K562 (cell line): Measurements from ENCODE around the gene CNPY4. TPM values are rescaled to one million over a fixed set of nuclear protein-coding genes. Genes with fewer than 3 reads are reported as not detected.

Experiments used
- HEY1 ChIP-seq: fragments of 250-450 bp; sonication (Bioruptor Pico); IDR thresholded peaks from 2 replicates; pipeline ENCODE4 v1.5.0; 2020; ENCODE audit warnings: mild to moderate bottlenecking, moderate library complexity, borderline replicate concordance
- HNRNPK ChIP-seq: fragments of 200-400 bp; formaldehyde crosslinking; IDR thresholded peaks from one replicate; pipeline ENCODE4 v1.6.1; 2018; ENCODE audit warnings: mild to moderate bottlenecking, low read depth, low read length; ENCODE audit not compliant: poor library complexity, severe bottlenecking
- MCM2 ChIP-seq: fragments of 450-650 bp; IDR thresholded peaks from 2 replicates; pipeline ENCODE4 v1.6.1; 2017; ENCODE audit warnings: low read depth, mild to moderate bottlenecking
- PHF8 ChIP-seq: fragments of 200-600 bp; sonication (generic); IDR thresholded peaks from 2 replicates; pipeline ENCODE4 v1.6.1; 2012; ENCODE audit warnings: mixed run types, mild to moderate bottlenecking, inconsistent platforms, low read length, moderate library complexity, borderline replicate concordance
- POLR2A ChIP-seq: fragments of 450-650 bp; conservative IDR thresholded peaks from 2 replicates; pipeline ENCODE4 v1.6.1; 2016
- RBFOX2 ChIP-seq: fragments of 200-400 bp; formaldehyde crosslinking; IDR thresholded peaks from 2 replicates; pipeline ENCODE4 v1.6.1; 2017; ENCODE audit warnings: low read depth, mild to moderate bottlenecking, low read length, moderate library complexity
- RBM15 ChIP-seq: fragments of 200-400 bp; formaldehyde crosslinking; IDR thresholded peaks from 2 replicates; pipeline ENCODE4 v1.6.1; 2018; ENCODE audit warnings: mild to moderate bottlenecking, low read length, moderate library complexity; ENCODE audit not compliant: insufficient read depth
- RBM17 ChIP-seq: fragments of 200-400 bp; formaldehyde crosslinking; IDR thresholded peaks from 2 replicates; pipeline ENCODE4 v1.6.1; 2017; ENCODE audit warnings: low read depth, mild to moderate bottlenecking, low read length, borderline replicate concordance
- RNF2 ChIP-seq: sonication (generic); IDR thresholded peaks from 2 replicates; pipeline ENCODE4 v1.6.1; 2016
- SP1 ChIP-seq: sonication (generic); formaldehyde crosslinking; IDR thresholded peaks from 2 replicates; pipeline ENCODE4 v1.8.1; 2022; ENCODE audit warnings: mild to moderate bottlenecking, missing genetic modification reagents
- TCFL5 ChIP-seq: fragments of 250-450 bp; sonication (Bioruptor Pico); conservative IDR thresholded peaks from 2 replicates; pipeline ENCODE4 v1.6.1; 2021; ENCODE audit warnings: mild to moderate bottlenecking, moderate library complexity, matching md5 sums
- TGIF2 ChIP-seq: sonication (generic); formaldehyde crosslinking; IDR thresholded peaks from 2 replicates; pipeline ENCODE4 v1.8.1; 2022; ENCODE audit warnings: mild to moderate bottlenecking, missing genetic modification reagents, moderate library complexity
- ZFP1 ChIP-seq: fragments of 450-650 bp; formaldehyde crosslinking; IDR thresholded peaks from 2 replicates; pipeline ENCODE4 v1.4.0; 2020; ENCODE audit warnings: mild to moderate bottlenecking, mixed read lengths
- polyA plus RNA-seq, 8 experiments: library from polyadenylated mRNA; depleted of rRNA in 4 of 8; stranded (reverse) in 5 of 8; unstranded in 3 of 8; fragments of >200 nt; fragmentation: Nextera tagmentation in 2 of 8; fragmentation: Illumina TruSeq in 1 of 8; extraction: Ambion mirVana in 2 of 8; extraction: Trizol in 1 of 8; gene quantifications; 2 replicates each; pipeline versions ENCODE4 v1.2.1 to v1.2.3, GENCODE V29; 2011 to 2014; ENCODE audit warnings: inconsistent platforms in 1 of 8, missing spikeins in 1 of 8
- total RNA-seq, 7 experiments: library from RNA; depleted of rRNA in 6 of 7; stranded (reverse); fragments of >200 nt in 6 of 7; fragmentation: Illumina TruSeq in 2 of 7; extraction: Trizol in 2 of 7; gene quantifications; 2 replicates each; pipeline versions ENCODE4 v1.2.1 to v1.2.3, GENCODE V29; 2011 to 2021; ENCODE audit warnings: low replicate concordance in 1 of 7
- TF ChIP-seq, protein P1 (sequence below), 2 experiments: fragments of 450-650 bp; formaldehyde crosslinking in 1 of 2; IDR thresholded peaks; 2 replicates each; pipeline versions ENCODE4 v1.4.0 to v1.6.1; 2014 to 2020; ENCODE audit warnings: mild to moderate bottlenecking in 2 of 2, borderline replicate concordance in 1 of 2, low read depth in 1 of 2
- TF ChIP-seq, protein P2 (sequence below): sonication (generic); formaldehyde crosslinking; IDR thresholded peaks from 2 replicates; pipeline ENCODE4 v1.9.0; 2022; ENCODE audit warnings: mild to moderate bottlenecking, missing genetic modification reagents
- TF ChIP-seq, protein P3 (sequence below): fragments of 250-450 bp; sonication (Bioruptor Pico); IDR thresholded peaks from 2 replicates; pipeline ENCODE4 v1.8.0; 2022; ENCODE audit warnings: moderate library complexity, mild to moderate bottlenecking, inconsistent platforms

The CNPY4 gene
- total and polyA plus RNA-seq, 9 of the 15 experiments (the other 6 are each of a cell fraction or from before 2014, with no cell fraction given), result 1.9 to 11.2 (median 7.0) TPM

DNA sequence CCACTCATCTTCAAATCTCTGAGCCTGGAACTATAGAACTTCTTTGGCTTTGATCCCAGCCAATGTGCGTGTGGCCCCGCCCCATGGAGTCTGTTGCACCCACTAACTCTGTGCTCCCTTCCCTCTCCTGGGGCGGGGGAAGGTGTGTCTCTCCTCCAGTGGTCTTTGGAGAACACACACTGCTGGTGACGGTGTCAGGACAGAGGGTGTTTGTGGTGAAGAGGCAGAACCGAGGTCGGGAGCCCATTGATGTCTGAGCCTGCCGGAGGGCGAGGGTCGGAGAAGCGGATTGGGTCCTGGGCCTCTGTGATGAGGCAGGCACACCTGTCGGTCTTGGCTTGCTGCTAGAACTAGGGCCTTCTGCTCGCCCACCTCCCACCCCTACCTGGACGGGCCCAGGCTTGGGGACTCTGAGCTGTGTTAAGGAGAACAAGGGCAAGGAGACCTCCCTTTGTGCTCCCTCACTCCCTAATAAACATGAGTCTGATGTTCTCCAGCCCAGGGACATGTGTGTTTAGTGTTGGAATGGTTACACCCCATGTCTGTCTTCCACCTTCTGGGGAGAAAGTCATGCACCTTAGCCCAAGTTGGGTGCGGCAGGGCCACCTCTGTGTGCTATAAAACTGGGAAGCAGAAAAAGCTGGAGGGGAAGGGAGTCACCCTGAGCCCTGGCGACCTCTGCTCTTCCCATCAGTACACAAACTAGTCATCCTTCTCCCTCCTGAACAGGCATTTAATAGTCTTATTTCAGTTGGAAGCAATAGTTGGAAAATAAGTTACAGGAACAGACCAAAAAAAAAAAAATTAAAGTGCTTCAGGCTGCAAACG lies 34.5 kb downstream of the CNPY4 start (continued):
- TF ChIP-seq RBM17, result no peak
- TF ChIP-seq TCFL5 (CRISPR knock-in tag), result no peak
- TF ChIP-seq RBM15, result no peak
- TF ChIP-seq, protein P1, sequence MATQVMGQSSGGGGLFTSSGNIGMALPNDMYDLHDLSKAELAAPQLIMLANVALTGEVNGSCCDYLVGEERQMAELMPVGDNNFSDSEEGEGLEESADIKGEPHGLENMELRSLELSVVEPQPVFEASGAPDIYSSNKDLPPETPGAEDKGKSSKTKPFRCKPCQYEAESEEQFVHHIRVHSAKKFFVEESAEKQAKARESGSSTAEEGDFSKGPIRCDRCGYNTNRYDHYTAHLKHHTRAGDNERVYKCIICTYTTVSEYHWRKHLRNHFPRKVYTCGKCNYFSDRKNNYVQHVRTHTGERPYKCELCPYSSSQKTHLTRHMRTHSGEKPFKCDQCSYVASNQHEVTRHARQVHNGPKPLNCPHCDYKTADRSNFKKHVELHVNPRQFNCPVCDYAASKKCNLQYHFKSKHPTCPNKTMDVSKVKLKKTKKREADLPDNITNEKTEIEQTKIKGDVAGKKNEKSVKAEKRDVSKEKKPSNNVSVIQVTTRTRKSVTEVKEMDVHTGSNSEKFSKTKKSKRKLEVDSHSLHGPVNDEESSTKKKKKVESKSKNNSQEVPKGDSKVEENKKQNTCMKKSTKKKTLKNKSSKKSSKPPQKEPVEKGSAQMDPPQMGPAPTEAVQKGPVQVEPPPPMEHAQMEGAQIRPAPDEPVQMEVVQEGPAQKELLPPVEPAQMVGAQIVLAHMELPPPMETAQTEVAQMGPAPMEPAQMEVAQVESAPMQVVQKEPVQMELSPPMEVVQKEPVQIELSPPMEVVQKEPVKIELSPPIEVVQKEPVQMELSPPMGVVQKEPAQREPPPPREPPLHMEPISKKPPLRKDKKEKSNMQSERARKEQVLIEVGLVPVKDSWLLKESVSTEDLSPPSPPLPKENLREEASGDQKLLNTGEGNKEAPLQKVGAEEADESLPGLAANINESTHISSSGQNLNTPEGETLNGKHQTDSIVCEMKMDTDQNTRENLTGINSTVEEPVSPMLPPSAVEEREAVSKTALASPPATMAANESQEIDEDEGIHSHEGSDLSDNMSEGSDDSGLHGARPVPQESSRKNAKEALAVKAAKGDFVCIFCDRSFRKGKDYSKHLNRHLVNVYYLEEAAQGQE (IDR thresholded peaks at IDR 0.05; ENCODE audit: borderline replicate concordance), result no peak
- TF ChIP-seq, protein P1 (CRISPR knock-in tag; IDR thresholded peaks at IDR 0.05; ENCODE audit: low read depth), result peak; percentile 23; the same call in 1 of the 2 replicates
- no peak for TF ChIP-seq SP1 (CRISPR knock-in tag)
- TF ChIP-seq TGIF2 (CRISPR knock-in tag), result no peak
- no peak for TF ChIP-seq PHF8
- TF ChIP-seq HNRNPK, result no peak
- no peak for TF ChIP-seq HEY1 (CRISPR knock-in tag)
- no peak for TF ChIP-seq MCM2
- peak; percentile 49 for TF ChIP-seq POLR2A
- no peak for TF ChIP-seq ZFP1
- TF ChIP-seq RBFOX2, result peak; percentile 67; the same call in 1 of the 2 replicates
- TF ChIP-seq, protein P2, sequence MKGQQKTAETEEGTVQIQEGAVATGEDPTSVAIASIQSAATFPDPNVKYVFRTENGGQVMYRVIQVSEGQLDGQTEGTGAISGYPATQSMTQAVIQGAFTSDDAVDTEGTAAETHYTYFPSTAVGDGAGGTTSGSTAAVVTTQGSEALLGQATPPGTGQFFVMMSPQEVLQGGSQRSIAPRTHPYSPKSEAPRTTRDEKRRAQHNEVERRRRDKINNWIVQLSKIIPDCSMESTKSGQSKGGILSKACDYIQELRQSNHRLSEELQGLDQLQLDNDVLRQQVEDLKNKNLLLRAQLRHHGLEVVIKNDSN (CRISPR knock-in tag), result no peak
- TF ChIP-seq RNF2, result no peak
- TF ChIP-seq, protein P3, sequence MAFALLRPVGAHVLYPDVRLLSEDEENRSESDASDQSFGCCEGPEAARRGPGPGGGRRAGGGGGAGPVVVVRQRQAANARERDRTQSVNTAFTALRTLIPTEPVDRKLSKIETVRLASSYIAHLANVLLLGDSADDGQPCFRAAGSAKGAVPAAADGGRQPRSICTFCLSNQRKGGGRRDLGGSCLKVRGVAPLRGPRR (CRISPR knock-in tag), result no peak
